WTC11 (cell line): ENCODE data around the gene PTPRT. TPM values are rescaled to one million over a fixed set of nuclear protein-coding genes. Genes with fewer than 3 reads are reported as not detected.

Experiments used
- ATAC-seq: fragments of 200-7000 bp; cut with Tn5 transposase; 2 replicates; pipeline ENCODE4 v1.10.0; 2021; ENCODE audit warnings: mild to moderate bottlenecking, moderate library complexity
- CTCF ChIA-PET: fragments of 300-600 bp; sonication (Branson Sonifier 250); formaldehyde crosslinking; loops from one replicate; lab custom pipeline; 2021; ENCODE audit warnings: antibody characterized with exemption; lab: Charles Lee
- POLR2A ChIA-PET: fragments of 350-600 bp; sonication (Branson Sonifier 250); formaldehyde crosslinking; loops from one replicate; lab custom pipeline; 2021; ENCODE audit warnings: antibody characterized with exemption; lab: Charles Lee
- DNase-seq: peaks from one replicate; pipeline ENCODE4 v3.0.0; 2021; ENCODE audit warnings: low spot score
- H3K27ac Mint-ChIP-seq: 2 replicates; pipeline ENCODE4 v1.8.0; 2021; ENCODE audit warnings: mixed read lengths
- H3K27me3 Mint-ChIP-seq: 2 replicates; pipeline ENCODE4 v1.8.0; 2021; ENCODE audit warnings: low read depth, mild to moderate bottlenecking, moderate library complexity, mixed read lengths
- H3K36me3 Mint-ChIP-seq: 2 replicates; pipeline ENCODE4 v1.8.0; 2021; ENCODE audit warnings: mixed read lengths
- H3K4me1 Mint-ChIP-seq: 2 replicates; pipeline ENCODE4 v1.8.0; 2022; ENCODE audit warnings: mixed read lengths
- H3K4me3 Mint-ChIP-seq: 2 replicates; pipeline ENCODE4 v1.8.0; 2021; ENCODE audit warnings: mild to moderate bottlenecking, moderate library complexity, mixed read lengths
- H3K9me3 Mint-ChIP-seq: 2 replicates; pipeline ENCODE4 v1.8.0; 2021; ENCODE audit warnings: mixed read lengths
- AR ChIP-seq: fragments of 250-450 bp; sonication (Bioruptor Pico); IDR thresholded peaks from 2 replicates; pipeline ENCODE4 v1.9.0; 2021; ENCODE audit warnings: mild to moderate bottlenecking
- ARID4B ChIP-seq: sonication (generic); formaldehyde crosslinking; IDR thresholded peaks from 2 replicates; pipeline ENCODE4 v1.8.0; 2023; ENCODE audit warnings: missing genetic modification reagents, mild to moderate bottlenecking, borderline replicate concordance
- CREM ChIP-seq: sonication (generic); formaldehyde crosslinking; IDR thresholded peaks from 2 replicates; pipeline ENCODE4 v1.8.1; 2022; ENCODE audit warnings: mild to moderate bottlenecking, missing genetic modification reagents, moderate library complexity
- CTCF ChIP-seq: fragments of 200-600 bp; IDR thresholded peaks from 2 replicates; pipeline ENCODE4 v1.8.0; 2022; ENCODE audit warnings: antibody characterized with exemption
- ESRRA ChIP-seq: sonication (generic); formaldehyde crosslinking; IDR thresholded peaks from 2 replicates; pipeline ENCODE4 v1.8.1; 2022; ENCODE audit warnings: mild to moderate bottlenecking, missing genetic modification reagents, borderline replicate concordance
- FOXP4 ChIP-seq: sonication (generic); formaldehyde crosslinking; IDR thresholded peaks from 2 replicates; pipeline ENCODE4 v1.8.0; 2022; ENCODE audit warnings: mild to moderate bottlenecking, missing genetic modification reagents
- GABPB1 ChIP-seq: sonication (generic); formaldehyde crosslinking; IDR thresholded peaks from 2 replicates; pipeline ENCODE4 v1.8.1; 2023; ENCODE audit warnings: mild to moderate bottlenecking, missing genetic modification reagents
- IRF2 ChIP-seq: sonication (generic); formaldehyde crosslinking; IDR thresholded peaks from 2 replicates; pipeline ENCODE4 v1.8.0; 2022; ENCODE audit warnings: low read depth, missing genetic modification reagents, borderline replicate concordance
- JAZF1 ChIP-seq: fragments of 250-450 bp; sonication (Bioruptor Pico); IDR thresholded peaks from 2 replicates; pipeline ENCODE4 v1.9.0; 2021; ENCODE audit warnings: moderate library complexity, mild to moderate bottlenecking, inconsistent platforms
- MXD4 ChIP-seq: fragments of 250-450 bp; sonication (Bioruptor Pico); IDR thresholded peaks from 2 replicates; pipeline ENCODE4 v1.8.0; 2021; ENCODE audit warnings: mild to moderate bottlenecking, moderate library complexity, borderline replicate concordance
- NR2C2 ChIP-seq: sonication (generic); formaldehyde crosslinking; IDR thresholded peaks from 2 replicates; pipeline ENCODE4 v1.8.0; 2022; ENCODE audit warnings: mild to moderate bottlenecking, missing genetic modification reagents
- OVOL2 ChIP-seq: fragments of 250-450 bp; sonication (Bioruptor Pico); IDR thresholded peaks from 2 replicates; pipeline ENCODE4 v1.9.0; 2021; ENCODE audit warnings: mild to moderate bottlenecking, borderline replicate concordance
- PRRX2 ChIP-seq: fragments of 250-450 bp; sonication (Bioruptor Pico); IDR thresholded peaks from 2 replicates; pipeline ENCODE4 v1.8.0; 2021; ENCODE audit warnings: mild to moderate bottlenecking
- RORB ChIP-seq: fragments of 250-450 bp; sonication (Bioruptor Pico); IDR thresholded peaks from 2 replicates; pipeline ENCODE4 v1.9.0; 2021; ENCODE audit warnings: mild to moderate bottlenecking
- SMAD4 ChIP-seq: sonication (generic); formaldehyde crosslinking; IDR thresholded peaks from 2 replicates; pipeline ENCODE4 v1.8.0; 2022; ENCODE audit warnings: mild to moderate bottlenecking, missing genetic modification reagents
- SP1 ChIP-seq: sonication (generic); formaldehyde crosslinking; conservative IDR thresholded peaks from 2 replicates; pipeline ENCODE4 v1.8.1; 2022; ENCODE audit warnings: missing genetic modification reagents
- ZBTB21 ChIP-seq: sonication (generic); formaldehyde crosslinking; IDR thresholded peaks from 2 replicates; pipeline ENCODE4 v1.8.1; 2023; ENCODE audit warnings: mild to moderate bottlenecking, missing genetic modification reagents, borderline replicate concordance
- ZNF219 ChIP-seq: sonication (generic); formaldehyde crosslinking; IDR thresholded peaks from 2 replicates; pipeline ENCODE4 v1.8.0; 2023; ENCODE audit warnings: missing genetic modification reagents, mild to moderate bottlenecking, borderline replicate concordance
- ZNF232 ChIP-seq: sonication (generic); formaldehyde crosslinking; IDR thresholded peaks from 2 replicates; pipeline ENCODE4 v1.8.0; 2022; ENCODE audit warnings: mild to moderate bottlenecking, missing genetic modification reagents
- ZNF317 ChIP-seq: sonication (generic); formaldehyde crosslinking; IDR thresholded peaks from 2 replicates; pipeline ENCODE4 v1.8.1; 2023; ENCODE audit warnings: low read depth, mild to moderate bottlenecking, moderate library complexity, missing genetic modification reagents, borderline replicate concordance
- ZNF532 ChIP-seq: fragments of 250-450 bp; sonication (Bioruptor Pico); IDR thresholded peaks from 2 replicates; pipeline ENCODE4 v1.9.0; 2021; ENCODE audit warnings: mild to moderate bottlenecking, borderline replicate concordance
- total RNA-seq: library from RNA; stranded (reverse); gene quantifications from 3 replicates; pipeline ENCODE4 v1.2.3, GENCODE V29; 2021

The PTPRT gene
- total RNA-seq, 1 experiment from 2014 or later = 1.1 TPM

GRCh38 chr20:42706759-42707158, 482.9 kb downstream of the PTPRT start:
- H3K36me3 Mint-ChIP-seq = peaks cover 24% of the 10 kb centered on the region
- no peaks in the 10 kb centered on the region for H3K4me1 Mint-ChIP-seq
- ChIA-PET POLR2A (no interaction called here), CTCF (no interaction called here)
- H3K27me3 Mint-ChIP-seq = no peaks in the 10 kb centered on the region
- ATAC-seq = no peak
- no peak overlapping the region for H3K27ac Mint-ChIP-seq
- H3K4me3 Mint-ChIP-seq = no peak overlapping the region
- no peak for TF ChIP-seq RORB (CRISPR knock-in tag)
- no peak for TF ChIP-seq ZNF317 (CRISPR knock-in tag)
- TF ChIP-seq IRF2 (CRISPR knock-in tag) = no peak
- no peak for TF ChIP-seq ZNF219 (CRISPR knock-in tag)
- TF ChIP-seq GABPB1 = no peak
- TF ChIP-seq, all 79 proteins: peak for 0
- peaks cover 72% of the 10 kb centered on the region for H3K9me3 Mint-ChIP-seq
- DNase-seq = no peak

GRCh38 chr20:42705550-42705949, 484.2 kb downstream of the PTPRT start:
- Mint-ChIP-seq H3K4me1 (no peaks in the 10 kb centered on the region), H3K36me3 (peaks cover 17% of the 10 kb centered on the region), H3K9me3 (peaks cover 60% of the 10 kb centered on the region), H3K4me3 (no peak overlapping the region), H3K27me3 (no peaks in the 10 kb centered on the region), H3K27ac (no peak overlapping the region)
- ATAC-seq = no peak
- no peak for DNase-seq
- ChIA-PET POLR2A (no interaction called here), CTCF (no interaction called here)
- TF ChIP-seq ARID4B (CRISPR knock-in tag) = no peak
- no peak for TF ChIP-seq OVOL2 (CRISPR knock-in tag)
- TF ChIP-seq ESRRA (CRISPR knock-in tag) = no peak
- TF ChIP-seq NR2C2 = no peak
- no peak for TF ChIP-seq ZNF232
- TF ChIP-seq JAZF1 (CRISPR knock-in tag) = no peak
- no peak for TF ChIP-seq CREM (CRISPR knock-in tag)
- TF ChIP-seq MXD4 (CRISPR knock-in tag) = no peak
- no peak for TF ChIP-seq ZNF532
- no peak for TF ChIP-seq PRRX2 (CRISPR knock-in tag)
- TF ChIP-seq FOXP4 (CRISPR knock-in tag) = no peak
- no peak for TF ChIP-seq SMAD4
- TF ChIP-seq ZBTB21 (CRISPR knock-in tag) = no peak
- no peak for TF ChIP-seq AR (CRISPR knock-in tag)
- TF ChIP-seq CTCF = no peak
- TF ChIP-seq SP1 = no peak
